Measurements from ENCODE around the gene CRYBG1. TPM values are rescaled to one million over a fixed set of nuclear protein-coding genes. Genes with fewer than 3 reads are reported as not detected.

Gene CRYBG1
- total RNA-seq, 1 experiment from 2014 or later = 14.1 TPM

DNA sequence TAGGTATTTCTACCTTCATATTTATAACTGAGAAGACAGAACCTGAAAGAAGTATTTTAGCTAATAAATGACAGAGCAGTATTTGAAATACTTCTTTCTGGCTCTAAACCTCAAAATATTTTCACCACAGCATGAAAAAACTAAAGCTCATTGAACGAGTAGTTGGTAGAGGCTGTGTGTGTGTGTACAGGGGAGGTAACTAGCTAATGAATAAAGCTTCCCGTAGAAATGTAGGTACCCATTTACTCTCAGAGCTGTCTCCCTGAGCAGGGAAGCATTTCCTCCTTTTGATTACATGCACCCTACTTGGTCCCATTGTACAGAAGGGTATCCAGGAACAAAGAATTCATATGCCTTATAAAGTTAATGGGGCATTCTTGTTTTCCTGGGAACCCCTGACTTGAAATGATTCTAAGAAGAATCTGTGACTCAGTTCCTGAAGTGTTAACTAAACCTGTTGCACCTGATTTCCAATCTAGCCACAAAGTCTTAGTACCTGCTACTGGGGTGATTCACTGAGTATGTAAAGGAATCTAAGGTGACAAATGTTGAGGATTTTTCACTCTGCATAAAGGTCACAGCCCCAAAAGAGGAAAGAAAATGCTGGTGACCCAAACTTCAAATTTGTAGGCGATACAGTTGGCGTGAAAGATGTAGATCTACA lies 12.5 kb downstream of the CRYBG1 start:
- no peak for DNase-seq (ENCODE audit: low read depth)

DNA sequence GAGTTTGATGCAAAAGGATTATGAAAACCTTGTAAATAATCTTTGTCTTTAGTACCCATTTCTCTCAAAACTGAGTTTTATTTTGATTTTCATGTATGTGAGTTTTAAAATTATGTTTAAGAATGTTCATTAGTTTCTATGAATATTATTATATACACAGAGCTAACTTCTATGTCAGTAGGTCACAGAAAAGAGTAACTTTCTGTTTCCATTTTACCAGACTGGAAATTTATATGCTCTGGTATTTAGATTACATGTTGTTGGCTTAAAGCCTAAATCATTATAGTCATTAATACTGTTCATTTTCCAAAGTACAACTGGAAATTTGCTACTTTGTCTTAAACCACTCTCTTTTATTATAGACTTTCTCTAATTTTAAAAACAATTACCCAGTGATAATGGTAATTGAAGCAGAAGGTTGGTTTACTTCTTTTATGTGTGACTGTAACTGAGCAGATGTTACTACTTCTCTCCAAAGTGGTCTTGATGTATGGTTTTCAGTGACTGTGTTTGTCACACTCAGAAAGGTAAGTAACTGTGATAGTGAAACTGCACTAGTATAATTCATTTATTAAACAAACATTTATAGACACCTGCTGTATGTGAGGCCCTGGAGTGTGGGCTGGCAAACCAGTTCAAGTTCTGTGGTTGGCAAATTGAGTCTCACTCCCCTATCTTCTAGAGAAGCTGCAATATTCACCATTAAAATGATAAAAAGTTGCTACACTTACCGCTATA lies 13.2 kb downstream of the CRYBG1 start:
- DNase-seq (ENCODE audit: low read depth) = no peak

GRCh38 chr6:106377061-106377540 lies 16.6 kb downstream of the CRYBG1 start:
- DNase-seq (ENCODE audit: low read depth) = peak; percentile 27

GRCh38 chr6:106379951-106380350 lies 19.4 kb downstream of the CRYBG1 start:
- DNase-seq (ENCODE audit: low read depth) = no peak

- no peak for DNase-seq (ENCODE audit: low read depth)
Observed at GRCh38 chr6:106380407-106380806, 19.9 kb downstream of the CRYBG1 start.

DNA sequence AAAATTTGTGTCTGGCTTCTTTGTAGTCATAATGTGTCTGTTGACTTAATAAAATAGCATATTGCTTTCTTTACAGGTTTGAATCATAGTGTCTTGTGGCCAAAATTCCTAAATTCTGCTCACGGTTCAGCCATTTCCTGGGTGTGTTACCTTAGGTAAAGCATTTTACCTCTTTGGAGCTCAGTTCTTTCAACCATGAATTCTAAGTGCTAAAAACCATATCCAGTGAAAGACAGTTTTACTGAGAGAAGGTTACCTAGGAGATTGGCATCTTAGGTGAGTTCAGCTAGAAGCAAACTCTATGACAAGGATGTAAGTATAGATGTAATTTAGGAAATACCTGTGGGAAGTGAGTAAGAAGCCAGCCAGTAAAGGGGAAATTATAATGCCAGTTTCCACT lies 20.7 kb downstream of the CRYBG1 start:
- DNase-seq (ENCODE audit: low read depth) = no peak

DNA sequence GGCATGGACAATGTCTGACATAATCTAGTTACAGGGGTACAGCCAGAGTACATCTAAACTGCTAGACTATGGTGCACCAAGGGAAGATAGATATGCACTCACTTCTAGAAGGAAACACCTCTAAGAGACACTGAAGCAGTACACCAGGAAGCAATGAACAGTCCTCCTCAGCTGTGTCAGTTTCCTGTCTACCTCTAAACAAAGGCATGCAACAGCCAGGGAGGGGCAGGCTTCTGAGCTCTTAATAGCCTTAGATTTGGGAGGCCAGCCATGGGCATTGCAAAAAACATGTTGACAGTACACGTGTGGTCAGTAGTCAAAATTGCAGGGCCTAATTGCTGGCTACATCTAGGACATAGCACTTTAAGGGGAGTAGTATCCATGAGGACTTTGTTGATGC lies 21.4 kb downstream of the CRYBG1 start:
- DNase-seq (ENCODE audit: low read depth) = peak; percentile 28

- no peak for DNase-seq (ENCODE audit: low read depth)
Observed at GRCh38 chr6:106383573-106383972, 23.1 kb downstream of the CRYBG1 start.

DNA sequence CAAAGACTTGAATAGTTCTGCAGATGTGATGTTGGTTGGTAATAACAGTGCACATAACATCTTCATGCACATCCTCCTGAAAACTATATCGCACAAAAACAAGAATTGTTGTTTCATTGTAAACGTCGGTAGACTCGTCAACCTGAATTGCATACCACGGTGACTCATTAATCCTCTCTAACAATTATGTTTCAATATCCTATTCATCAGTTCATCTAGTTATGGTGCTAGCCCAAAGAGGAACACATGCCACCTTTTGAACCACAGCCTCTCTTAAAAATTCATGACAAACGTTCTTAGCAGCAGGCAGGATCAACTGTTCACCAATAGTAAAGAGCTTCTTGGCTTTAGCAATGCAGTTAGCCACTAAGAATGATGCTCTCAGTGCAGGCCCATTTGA lies 25.0 kb downstream of the CRYBG1 start:
- no peak for DNase-seq (ENCODE audit: low read depth)

DNA sequence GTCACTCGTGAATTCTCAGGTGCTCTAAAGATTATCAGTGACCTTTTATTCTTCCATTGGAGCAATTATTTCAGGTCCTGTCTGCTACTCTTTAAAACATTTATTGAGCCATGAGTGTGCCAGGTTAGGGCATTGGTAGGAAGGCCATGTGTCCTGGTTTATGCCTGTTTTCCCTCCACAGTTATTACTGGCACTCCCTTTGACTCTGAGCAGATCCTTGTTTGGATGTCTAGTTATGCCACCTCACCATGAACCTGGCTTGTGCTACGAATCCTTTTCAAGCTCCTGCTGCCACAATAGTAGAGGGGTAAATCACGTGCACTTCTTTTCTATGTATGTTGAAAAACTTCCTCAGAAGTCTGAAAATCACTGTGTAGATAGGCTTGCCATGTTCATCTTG lies 27.4 kb downstream of the CRYBG1 start:
- no peak for DNase-seq (ENCODE audit: low read depth)

DNA sequence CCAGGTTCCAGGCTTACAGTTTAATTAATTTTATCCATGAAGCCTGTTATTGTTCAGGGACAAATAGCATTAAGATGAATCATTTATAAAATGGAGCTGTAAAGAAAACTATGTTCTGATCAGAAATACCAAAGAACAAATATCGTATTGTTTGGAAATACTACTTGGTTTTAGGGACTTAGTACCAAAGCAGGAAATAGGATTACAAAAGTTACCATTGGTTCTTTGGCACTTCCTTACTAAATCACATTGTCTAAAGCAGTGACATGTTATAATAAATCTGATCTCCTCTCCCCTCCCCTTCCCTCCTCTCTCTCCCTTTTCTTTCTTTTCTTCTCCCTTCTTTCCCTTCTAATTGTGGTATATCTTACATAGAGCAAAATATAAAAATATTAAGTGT lies 29.6 kb downstream of the CRYBG1 start:
- no peak for DNase-seq (ENCODE audit: low read depth)

DNA sequence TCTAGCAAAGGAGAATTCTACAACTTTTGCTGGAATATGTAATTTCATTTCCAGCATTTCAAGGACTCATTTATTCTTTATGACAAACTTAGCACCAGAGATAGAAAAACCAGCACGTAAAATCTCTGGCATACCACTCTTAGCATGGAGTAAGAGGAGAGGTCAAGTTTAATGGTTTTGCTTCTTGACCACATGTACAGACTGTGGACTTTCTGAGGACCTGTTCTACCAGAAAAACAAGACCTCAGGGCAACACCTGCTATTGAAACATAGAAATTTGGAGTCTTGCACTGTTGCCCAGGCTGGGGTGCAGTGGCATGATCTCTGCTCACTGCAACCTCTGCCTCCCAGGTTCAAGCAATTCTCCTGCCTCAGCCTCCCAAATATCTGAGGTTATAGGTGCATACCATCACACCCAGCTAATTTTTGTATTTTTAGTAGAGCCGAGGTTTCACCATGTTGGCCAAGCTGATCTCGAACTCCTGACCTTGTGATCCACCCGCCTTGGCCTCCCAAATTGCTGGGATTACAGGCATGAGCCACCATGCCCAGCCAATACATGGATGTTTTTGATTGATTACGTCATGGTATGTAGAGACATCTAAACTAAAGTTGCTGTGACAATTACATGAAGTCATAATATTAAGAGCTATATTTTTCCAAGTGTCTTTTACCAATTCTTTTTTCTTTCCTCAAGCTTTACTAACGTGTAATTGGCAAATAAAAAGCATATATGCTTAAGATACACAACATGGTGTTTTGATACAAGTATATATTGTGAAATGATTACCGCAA lies 36.1 kb downstream of the CRYBG1 start:
- no peak for DNase-seq (ENCODE audit: low read depth)

DNA sequence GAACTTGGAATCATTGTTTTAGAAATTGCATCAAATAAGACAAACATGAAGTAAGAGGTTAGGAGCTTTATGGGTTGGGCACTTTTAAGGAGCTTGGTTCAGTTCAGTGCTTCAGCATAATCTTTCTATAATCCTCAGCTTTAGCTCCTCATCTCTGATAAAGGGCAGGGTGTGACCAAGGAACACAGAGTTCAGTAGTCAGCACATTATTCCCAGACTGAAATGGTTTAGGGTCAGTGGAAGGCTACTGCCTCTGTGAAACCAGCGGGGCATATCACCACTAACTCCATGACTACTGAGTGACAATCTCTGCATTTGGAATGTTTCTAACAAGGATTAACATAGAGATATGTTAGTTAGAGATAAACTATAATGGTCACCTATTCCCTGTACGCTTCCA lies 36.9 kb downstream of the CRYBG1 start:
- no peak for DNase-seq (ENCODE audit: low read depth)

GRCh38 chr6:106398621-106399020 lies 38.1 kb downstream of the CRYBG1 start:
- DNase-seq (ENCODE audit: low read depth) = no peak

DNA sequence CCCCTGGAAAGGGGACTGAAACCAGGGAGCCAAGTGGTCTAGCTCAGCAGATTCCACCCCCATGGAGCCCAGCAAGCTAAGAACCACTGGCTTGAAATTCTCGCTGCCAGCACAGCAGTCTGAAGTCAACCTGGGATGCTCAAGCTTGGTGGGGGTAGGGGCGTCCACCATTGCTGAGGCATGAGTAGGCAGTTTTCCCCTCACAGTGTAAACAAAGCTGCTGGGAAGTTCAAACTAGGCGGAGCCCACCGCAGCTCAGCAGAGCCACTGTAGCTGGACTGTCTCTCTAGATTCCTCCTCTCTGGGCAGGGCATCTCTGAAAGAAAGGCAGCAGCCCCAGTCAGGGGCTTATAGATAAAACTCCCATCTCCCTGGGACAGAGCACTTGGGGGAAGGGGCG lies 44.5 kb downstream of the CRYBG1 start:
- peak; percentile 58 for DNase-seq (ENCODE audit: low read depth)

DNA sequence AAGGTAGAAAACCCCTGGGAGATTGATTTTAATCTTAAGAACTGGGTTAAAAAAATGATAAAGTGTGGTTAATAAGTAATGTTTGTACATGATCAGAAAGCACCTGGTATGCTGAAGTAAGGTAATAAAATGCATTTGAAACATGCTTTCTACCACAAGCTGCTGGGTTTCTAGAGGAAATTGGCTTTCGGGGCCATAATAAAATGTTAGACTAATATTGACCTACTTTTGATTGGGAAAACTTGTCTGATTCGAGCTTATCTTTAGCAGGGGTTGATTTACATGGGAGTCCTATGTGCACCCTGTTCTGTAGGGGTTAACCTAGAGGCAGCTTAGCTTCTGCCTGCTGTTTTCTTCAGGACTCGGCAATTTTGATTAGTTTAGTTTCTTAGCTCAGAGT lies 50.5 kb downstream of the CRYBG1 start:
- DNase-seq (ENCODE audit: low read depth) = no peak

- no peak for DNase-seq (ENCODE audit: low read depth)
Observed at GRCh38 chr6:106411643-106412200, 51.2 kb downstream of the CRYBG1 start.

- no peak for DNase-seq (ENCODE audit: low read depth)
Observed at GRCh38 chr6:106413016-106413415, 52.5 kb downstream of the CRYBG1 start.

GRCh38 chr6:106413722-106414121 lies 53.2 kb downstream of the CRYBG1 start:
- DNase-seq (ENCODE audit: low read depth) = no peak

GRCh38 chr6:106415921-106416320 lies 55.4 kb downstream of the CRYBG1 start:
- DNase-seq (ENCODE audit: low read depth) = no peak

DNA sequence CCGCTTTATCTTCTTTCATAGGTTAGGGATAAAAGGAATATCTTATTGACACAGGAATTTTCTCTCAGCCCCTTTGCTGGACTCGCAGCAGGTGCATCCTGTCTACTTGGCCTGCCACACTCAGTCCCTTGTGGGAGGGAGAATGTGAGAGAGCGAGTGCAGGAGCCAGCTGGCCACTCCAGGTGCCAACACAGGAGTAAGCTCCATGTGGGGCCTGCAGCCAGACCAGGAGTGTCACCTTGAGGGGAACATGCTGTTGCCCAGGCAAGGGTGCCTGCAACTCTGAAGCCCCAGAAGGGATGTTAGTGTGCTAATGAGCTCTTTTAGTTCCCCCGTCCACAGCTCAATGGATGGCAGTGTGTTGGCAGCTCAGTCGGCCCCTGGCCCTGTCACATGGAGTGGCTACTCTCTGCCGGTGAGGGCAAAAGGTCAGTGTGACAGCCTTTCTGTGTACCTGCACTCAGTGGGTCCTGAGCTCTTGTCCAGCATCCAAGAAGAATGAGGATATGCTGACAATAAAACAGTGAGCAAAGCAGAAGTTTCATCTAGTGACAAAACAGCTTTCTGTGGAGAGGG lies 57.1 kb downstream of the CRYBG1 start:
- DNase-seq (ENCODE audit: low read depth) = no peak

Data from Daoy (cell line).